GM21786 (cell line): Measurements from ENCODE around the gene PKMYT1.
A peak's percentile ranks its signal among the peaks of the same experiment; 100 is the strongest.

Source experiments
- ATAC-seq: cut with Tn5 transposase; IDR thresholded peaks from one replicate; pipeline ENCODE4 v1.9.1; 2021; ENCODE audit not compliant: unreplicated experiment

The PKMYT1 gene

GRCh38 chr16:2980227-2981176, at the start of gene PKMYT1:
TSS of gene PKMYT1 (minus strand) at chr16:2980446. CDS start at chr16:2979657, 789 bp downstream.
- peak; percentile 65 for ATAC-seq

GRCh38 chr16:3029491-3030221, 49.4 kb upstream of the PKMYT1 start:
- ATAC-seq, result no peak

- ATAC-seq, result no peak
These were observed 48.6 kb upstream of the PKMYT1 start for GRCh38 chr16:3028716-3029319.

DNA sequence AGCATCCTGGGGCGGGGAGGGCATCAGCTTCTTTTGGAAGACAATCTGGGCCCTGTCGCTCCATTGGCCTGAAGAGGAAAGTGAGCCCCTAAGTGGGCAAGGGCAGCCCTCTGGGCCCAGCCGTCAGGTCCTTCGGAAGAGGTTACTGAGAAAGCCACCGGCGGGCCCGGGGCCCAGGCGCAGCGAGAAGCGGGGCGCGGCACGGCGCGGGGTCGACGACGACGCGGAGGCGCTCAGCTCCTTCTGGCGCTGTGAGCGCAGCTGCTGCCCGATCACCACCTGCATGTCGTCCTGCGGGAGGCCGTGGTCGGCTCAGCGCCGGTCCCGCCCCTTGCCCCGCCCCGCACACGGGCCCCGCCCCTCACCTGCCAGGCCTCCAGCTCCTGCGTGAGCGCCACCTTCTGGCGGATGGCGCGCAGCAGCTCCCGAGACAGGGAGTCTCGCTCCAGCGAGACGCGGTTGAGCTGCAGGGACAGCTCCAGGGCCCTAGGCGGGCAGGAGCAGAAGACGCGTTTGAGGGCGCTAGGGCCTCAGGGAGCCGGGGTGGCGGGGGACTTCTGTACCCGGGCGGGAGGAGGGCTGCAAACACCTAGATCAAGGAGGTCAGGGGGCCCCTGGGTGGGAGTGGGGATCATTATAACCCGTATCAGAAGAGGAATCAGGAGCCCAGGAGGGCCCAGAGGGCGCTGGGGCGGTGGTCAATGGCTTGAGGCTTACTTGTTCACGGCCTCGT, 47.9 kb upstream of the PKMYT1 start:
- ATAC-seq, result no peak

DNA sequence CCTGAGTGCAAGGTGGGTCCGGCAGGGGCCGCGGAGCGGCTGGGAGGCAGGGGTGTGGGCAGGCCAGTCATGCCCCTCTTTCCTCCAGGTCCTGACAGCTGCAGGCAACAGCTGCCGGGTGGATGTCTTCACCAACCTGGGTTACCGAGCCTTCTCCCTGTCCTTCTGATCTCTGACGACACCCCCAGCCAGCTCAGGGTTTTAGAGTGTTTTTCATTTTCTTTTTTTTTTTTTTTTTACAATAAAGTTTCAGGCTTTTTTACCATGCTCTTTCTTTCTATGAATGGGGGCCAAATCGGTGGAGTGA, 47.2 kb upstream of the PKMYT1 start:
- ATAC-seq, result no peak

DNA sequence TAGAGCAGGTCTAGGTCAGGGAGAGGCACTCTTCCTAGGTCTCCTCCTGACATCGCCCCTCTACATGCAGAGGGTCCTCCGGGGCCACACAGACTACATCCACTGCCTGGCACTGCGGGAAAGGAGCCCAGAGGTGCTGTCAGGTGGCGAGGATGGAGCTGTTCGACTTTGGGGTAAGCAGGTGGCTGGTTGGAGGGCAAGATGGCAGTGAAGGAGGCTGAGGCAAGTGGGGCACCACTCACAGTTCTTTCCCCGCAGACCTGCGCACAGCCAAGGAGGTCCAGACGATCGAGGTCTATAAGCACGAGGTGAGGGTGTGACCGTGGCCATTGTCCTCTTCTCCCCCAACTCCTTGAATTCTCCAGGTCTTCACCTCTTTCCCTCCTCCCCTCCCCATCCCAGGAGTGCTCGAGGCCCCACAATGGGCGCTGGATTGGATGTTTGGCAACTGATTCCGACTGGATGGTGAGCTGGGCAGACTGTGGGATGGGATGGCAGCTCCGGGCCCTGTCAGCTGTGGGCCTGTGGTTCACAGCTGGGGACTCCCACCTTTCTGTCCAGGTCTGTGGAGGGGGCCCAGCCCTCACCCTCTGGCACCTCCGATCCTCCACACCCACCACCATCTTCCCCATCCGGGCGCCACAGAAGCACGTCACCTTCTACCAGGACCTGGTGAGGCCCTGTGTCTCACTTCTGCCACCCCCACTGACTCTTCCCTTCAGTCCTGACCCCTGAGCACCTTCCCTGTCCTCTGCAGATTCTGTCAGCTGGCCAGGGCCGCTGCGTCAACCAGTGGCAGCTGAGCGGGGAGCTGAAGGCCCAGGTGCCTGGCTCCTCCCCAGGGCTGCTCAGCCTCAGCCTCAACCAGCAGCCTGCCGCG, 46.6 kb upstream of the PKMYT1 start:
- no peak for ATAC-seq

GRCh38 chr16:3026003-3026378, 45.7 kb upstream of the PKMYT1 start:
- ATAC-seq, result no peak

DNA sequence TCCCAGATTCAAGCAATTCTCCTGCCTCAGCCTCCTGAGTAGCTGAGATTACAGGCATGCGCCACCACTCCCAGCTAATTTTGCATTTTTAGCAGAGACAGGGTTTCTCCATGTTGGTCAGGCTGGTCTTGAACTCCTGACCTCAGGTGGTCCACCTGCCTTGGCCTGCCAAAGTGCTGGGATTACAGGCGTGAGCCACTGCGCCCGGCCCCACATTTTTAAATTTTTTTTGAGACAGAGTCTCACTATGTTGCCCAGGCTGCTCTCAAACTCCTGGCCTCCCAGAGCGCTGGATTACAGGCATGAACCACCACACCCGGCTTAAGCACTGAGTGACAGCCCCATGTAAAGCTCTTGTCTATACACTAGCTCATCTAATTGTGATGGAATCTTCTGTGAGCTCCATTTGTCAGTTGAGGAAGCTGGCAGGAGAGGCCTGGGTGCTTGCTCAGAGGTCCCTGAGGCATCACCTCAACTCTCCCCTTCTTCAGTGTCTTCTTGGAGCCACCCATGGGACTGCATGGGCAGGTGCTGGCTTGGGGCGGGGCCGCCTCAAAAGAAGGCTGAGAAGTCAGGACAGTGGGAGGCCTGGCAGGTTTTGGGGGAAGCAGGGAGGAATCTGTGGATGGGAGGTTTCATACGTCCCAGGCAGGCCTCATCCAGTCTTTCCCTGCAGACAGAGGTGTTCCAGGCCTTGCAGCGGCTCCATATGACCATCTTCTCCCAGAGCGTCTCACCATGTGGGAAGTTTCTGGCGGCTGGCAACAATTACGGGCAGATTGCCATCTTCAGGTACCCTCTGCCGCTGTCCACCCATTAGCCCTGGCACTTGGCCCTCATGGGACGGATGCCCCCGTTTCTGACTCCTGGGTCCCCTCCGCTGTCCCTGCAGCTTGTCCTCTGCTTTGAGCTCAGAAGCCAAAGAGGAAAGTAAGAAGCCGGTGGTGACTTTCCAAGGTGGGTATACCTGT, 45.1 kb upstream of the PKMYT1 start:
- no peak for ATAC-seq

GRCh38 chr16:3023669-3024478, 43.6 kb upstream of the PKMYT1 start, which contains the start of the genes HCFC1R1 and THOC6:
TSS of gene HCFC1R1 (minus strand) at chr16:3023942. CDS start at chr16:3023941, 1 bp downstream.
TSS of gene THOC6 (plus strand) at chr16:3024035. CDS start at chr16:3024327, 292 bp downstream.
- peak; percentile 81 for ATAC-seq

DNA sequence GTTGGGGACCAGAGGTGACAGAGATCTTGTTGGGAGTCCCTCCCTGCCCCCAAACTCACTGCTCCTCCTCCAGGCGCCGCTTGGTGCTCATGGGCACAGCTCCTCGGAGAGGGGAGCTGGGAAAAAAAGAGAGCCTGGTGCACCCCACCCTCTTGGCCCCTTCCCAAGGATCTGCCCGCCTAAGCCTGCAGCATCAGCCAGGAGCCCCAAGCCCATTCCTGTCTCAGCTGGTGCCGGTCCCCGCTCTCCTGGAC, 43.1 kb upstream of the PKMYT1 start:
- ATAC-seq, result no peak

- ATAC-seq, result no peak
These were observed 42.6 kb upstream of the PKMYT1 start for GRCh38 chr16:3022684-3023414.

GRCh38 chr16:3022208-3022683, 42.0 kb upstream of the PKMYT1 start:
- no peak for ATAC-seq

- no peak for ATAC-seq
These were observed 41.4 kb upstream of the PKMYT1 start for GRCh38 chr16:3021449-3022207.

DNA sequence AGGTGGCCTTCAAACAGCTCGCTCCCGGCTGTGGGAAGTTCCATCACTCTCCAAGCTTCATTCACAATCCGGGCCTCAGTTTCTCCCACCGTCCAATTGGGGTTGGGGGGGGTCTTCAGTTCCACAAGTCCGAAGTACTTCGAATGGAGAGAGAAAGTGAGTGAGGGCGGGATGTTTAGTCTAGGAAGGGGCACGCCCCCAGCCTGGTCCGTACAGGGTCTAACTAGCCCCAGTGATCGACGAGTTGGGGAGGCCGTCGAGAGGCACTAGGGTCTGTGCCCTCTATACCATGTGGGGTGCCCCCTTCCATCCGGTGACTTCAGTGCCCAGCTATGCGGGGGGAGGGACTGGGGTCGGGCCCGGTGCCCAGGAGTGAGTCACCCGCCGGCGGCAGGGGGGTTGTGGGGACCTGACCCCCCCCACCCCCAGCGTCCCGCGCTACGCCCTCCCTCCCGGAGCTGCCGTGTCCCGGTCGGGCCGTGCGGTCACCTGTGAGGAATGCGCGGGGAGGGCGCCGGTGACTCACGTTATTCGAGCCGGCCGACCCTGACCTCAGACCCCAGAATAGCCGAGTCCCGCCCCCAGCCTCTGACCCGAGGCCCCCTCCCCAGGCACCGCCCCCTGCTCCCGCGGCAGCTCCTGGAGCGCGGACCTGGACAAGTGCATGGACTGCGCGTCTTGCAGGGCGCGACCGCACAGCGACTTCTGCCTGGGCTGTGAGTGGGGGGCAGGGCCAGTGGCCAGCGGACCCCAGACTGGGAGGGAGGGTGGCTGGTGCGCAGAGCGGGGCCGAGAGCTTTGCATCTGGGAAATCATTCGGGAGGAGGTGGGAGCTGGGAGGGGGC, 40.6 kb upstream of the PKMYT1 start:
- no peak for ATAC-seq

- ATAC-seq, result no peak
These were observed 40.0 kb upstream of the PKMYT1 start, which contains the start of gene TNFRSF12A for GRCh38 chr16:3020247-3020603. TSS of gene TNFRSF12A (plus strand) at chr16:3020368. CDS start at chr16:3020398, 30 bp downstream.
